ENCODE data around the gene KIAA1328. TPM values are rescaled to one million over a fixed set of nuclear protein-coding genes. Genes with fewer than 3 reads are reported as not detected.

KIAA1328 gene
- polyA plus RNA-seq, 1 of the 3 experiments (the other 2 are of a cell fraction) = 2.6 TPM

- CTCF ChIA-PET = interaction anchor here (0.7 to 1.0 kb wide), 2 partner anchors 14 to 41 kb away, joined by 3 read pairs; no protein-coding TSS in a partner anchor
- POLR2A ChIA-PET = no interaction called here
Observed at GRCh38 chr18:37244618-37245017, 415.7 kb downstream of the KIAA1328 start.

GRCh38 chr18:37246779-37247340 lies 417.9 kb downstream of the KIAA1328 start:
- no peaks in the 10 kb centered on the region; a peak in 1 of 4 replicates for H3K4me1 ChIP-seq (ENCODE audit: control insufficient read depth in 1 of 2, insufficient read depth in 2 of 2, low read depth in 1 of 2, low read length in 1 of 2)
- no peaks in the 10 kb centered on the region for H3K79me2 ChIP-seq (ENCODE audit: insufficient read depth)
- H3K36me3 ChIP-seq (replicated peaks in 1 of 2; ENCODE audit: control insufficient read depth in 1 of 2, insufficient read depth in 2 of 2, low read length in 1 of 2) = no peaks in the 10 kb centered on the region
- no peaks in the 10 kb centered on the region; the same call in 1 of the 2 replicates for H3K27me3 ChIP-seq (ENCODE audit: insufficient read depth)
- no peak overlapping the region for H3K4me2 ChIP-seq
- H3K9ac ChIP-seq = no peak overlapping the region
- H3F3A ChIP-seq (replicated peaks; ENCODE audit: insufficient read depth) = no peaks in the 10 kb centered on the region
- no peak overlapping the region for H3K4me3 ChIP-seq (ENCODE audit: low read depth in 2 of 2, low read length in 1 of 2)
- ChIA-PET POLR2A (no interaction called here), CTCF (no interaction called here)
- DNase-seq = no peak
- H3K9me2 ChIP-seq = no peaks in the 10 kb centered on the region
- no peak overlapping the region for H3K27ac ChIP-seq (ENCODE audit: low read depth in 2 of 2, low read length in 1 of 2)
- H2AFZ ChIP-seq (ENCODE audit: low read depth) = no peak overlapping the region
- 70% methylated on average over 13 of the region's 13 CpGs for WGBS (ENCODE audit: low lambda C conversion rate)
- no peaks in the 10 kb centered on the region for H4K20me1 ChIP-seq (ENCODE audit: insufficient read depth)
- no peaks in the 10 kb centered on the region for H3K9me3 ChIP-seq
- TF ChIP-seq SMC3 (IDR thresholded peaks at IDR 0.05; ENCODE audit: low read depth, low read length) = no peak
- TF ChIP-seq YY1 (IDR thresholded peaks at IDR 0.05; ENCODE audit: low read depth) = no peak
- no peak for TF ChIP-seq MEF2A (IDR thresholded peaks at IDR 0.05; ENCODE audit: borderline replicate concordance, low read depth)
- no peak for TF ChIP-seq ZBTB33 (IDR thresholded peaks at IDR 0.05; ENCODE audit: borderline replicate concordance, low read depth)
- no peak for TF ChIP-seq EZH2phosphoT487 (IDR thresholded peaks at IDR 0.05; ENCODE audit: borderline replicate concordance, low read depth)
- TF ChIP-seq IRF3 (IDR thresholded peaks at IDR 0.05; ENCODE audit: low read depth, low read length) = no peak
- no peak for TF ChIP-seq ELF1 (IDR thresholded peaks at IDR 0.05)
- no peak for TF ChIP-seq TAF1 (IDR thresholded peaks at IDR 0.05; ENCODE audit: borderline replicate concordance, low read depth, low read length)
- TF ChIP-seq MAX (IDR thresholded peaks at IDR 0.05; ENCODE audit: low read depth) = no peak
- TF ChIP-seq GABPA (IDR thresholded peaks at IDR 0.05; ENCODE audit: low read depth) = no peak
- TF ChIP-seq NFIC (IDR thresholded peaks at IDR 0.05; ENCODE audit: borderline replicate concordance) = no peak

More at GRCh38 chr18:37244618-37245017, 415.7 kb downstream of the KIAA1328 start:
- Histone ChIP-seq H3F3A (replicated peaks; ENCODE audit: insufficient read depth) (no peaks in the 10 kb centered on the region), H3K9ac (no peak overlapping the region), H3K79me2 (ENCODE audit: insufficient read depth) (no peaks in the 10 kb centered on the region), H4K20me1 (ENCODE audit: insufficient read depth) (no peaks in the 10 kb centered on the region), H3K36me3 (replicated peaks in 1 of 2; ENCODE audit: control insufficient read depth in 1 of 2, insufficient read depth in 2 of 2, low read length in 1 of 2) (no peaks in the 10 kb centered on the region), H2AFZ (ENCODE audit: low read depth) (no peak overlapping the region), H3K27me3 (ENCODE audit: insufficient read depth) (no peaks in the 10 kb centered on the region; the same call in 1 of the 2 replicates), H3K4me3 (ENCODE audit: low read depth in 2 of 2, low read length in 1 of 2) (no peak overlapping the region), H3K4me2 (no peak overlapping the region), H3K27ac (ENCODE audit: low read depth in 2 of 2, low read length in 1 of 2) (no peak overlapping the region), H3K9me2 (no peaks in the 10 kb centered on the region), H3K9me3 (no peaks in the 10 kb centered on the region), H3K4me1 (ENCODE audit: control insufficient read depth in 1 of 2, insufficient read depth in 2 of 2, low read depth in 1 of 2, low read length in 1 of 2) (no peaks in the 10 kb centered on the region; a peak in 1 of 4 replicates)
- no peak for DNase-seq
- no peak for TF ChIP-seq YY1 (IDR thresholded peaks at IDR 0.05; ENCODE audit: low read depth)
- TF ChIP-seq NFIC (IDR thresholded peaks at IDR 0.05; ENCODE audit: borderline replicate concordance) = no peak
- TF ChIP-seq REST (IDR thresholded peaks at IDR 0.05; ENCODE audit: low read depth, low read length) = no peak
- TF ChIP-seq MXI1 (IDR thresholded peaks at IDR 0.05; ENCODE audit: low read depth, low read length) = no peak
- TF ChIP-seq USF1 (IDR thresholded peaks at IDR 0.05; ENCODE audit: borderline replicate concordance, low read depth) = no peak
- 64% methylated on average over 13 of the region's 13 CpGs for WGBS (ENCODE audit: low lambda C conversion rate)

Data from SK-N-SH (cell line).